IPS-15b (cell line): ENCODE data around the gene TAMM41.

Experiments used
- H3K27me3 ChIP-seq: one replicate; pipeline ENCODE4 v1.6.1; 2013; ENCODE audit warnings: low read length; ENCODE audit not compliant: control insufficient read depth, insufficient read depth
- H3K36me3 ChIP-seq: one replicate; pipeline ENCODE4 v1.6.1; 2013; ENCODE audit warnings: low read length; ENCODE audit not compliant: control insufficient read depth, insufficient read depth
- H3K4me1 ChIP-seq: one replicate; pipeline ENCODE4 v1.6.1; 2013; ENCODE audit warnings: mild to moderate bottlenecking, low read length; ENCODE audit not compliant: control insufficient read depth, insufficient read depth
- H3K4me3 ChIP-seq: one replicate; pipeline ENCODE4 v1.5.1; 2013; ENCODE audit warnings: low read depth, low read length
- H3K9ac ChIP-seq: one replicate; pipeline ENCODE4 v1.6.1; 2013; ENCODE audit warnings: low read depth, mild to moderate bottlenecking, low read length
- H3K9me3 ChIP-seq: one replicate; pipeline ENCODE4 v1.6.1; 2013; ENCODE audit warnings: mild to moderate bottlenecking, low read length; ENCODE audit not compliant: control insufficient read depth, insufficient read depth

The TAMM41 gene

DNA sequence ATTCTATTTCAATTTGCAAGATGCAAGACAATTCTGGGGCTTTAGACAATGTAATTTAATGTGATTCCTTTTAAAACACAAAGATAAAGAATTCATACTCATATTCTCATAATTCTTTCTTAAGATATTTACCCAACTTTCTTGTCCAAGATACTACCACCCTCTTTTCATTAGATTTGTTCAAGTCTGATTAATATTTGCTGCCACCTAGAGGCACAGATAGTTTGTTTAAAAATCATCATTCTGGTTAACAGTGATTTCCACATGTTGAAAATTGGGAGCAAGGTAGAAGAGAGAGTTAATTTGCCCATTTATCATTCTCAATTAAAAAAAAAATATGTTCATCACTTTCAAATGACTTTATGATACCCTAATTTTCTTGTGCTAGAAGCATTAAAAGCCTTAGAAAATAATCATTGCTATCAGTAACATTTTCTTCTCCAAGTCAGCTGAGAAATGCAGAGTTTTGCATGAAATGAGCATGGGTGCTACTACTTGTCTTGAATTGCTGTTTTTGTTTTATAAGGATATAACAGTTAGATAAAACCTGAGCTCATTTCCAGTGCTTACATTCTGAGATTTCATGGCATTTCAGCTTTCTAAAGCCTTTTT, 11.6 kb downstream of the TAMM41 start:
- Histone ChIP-seq H3K9ac (no peak overlapping the region), H3K36me3 (peaks cover 19% of the 10 kb centered on the region), H3K9me3 (no peaks in the 10 kb centered on the region), H3K4me3 (no peak overlapping the region), H3K4me1 (no peaks in the 10 kb centered on the region), H3K27me3 (no peaks in the 10 kb centered on the region)

DNA sequence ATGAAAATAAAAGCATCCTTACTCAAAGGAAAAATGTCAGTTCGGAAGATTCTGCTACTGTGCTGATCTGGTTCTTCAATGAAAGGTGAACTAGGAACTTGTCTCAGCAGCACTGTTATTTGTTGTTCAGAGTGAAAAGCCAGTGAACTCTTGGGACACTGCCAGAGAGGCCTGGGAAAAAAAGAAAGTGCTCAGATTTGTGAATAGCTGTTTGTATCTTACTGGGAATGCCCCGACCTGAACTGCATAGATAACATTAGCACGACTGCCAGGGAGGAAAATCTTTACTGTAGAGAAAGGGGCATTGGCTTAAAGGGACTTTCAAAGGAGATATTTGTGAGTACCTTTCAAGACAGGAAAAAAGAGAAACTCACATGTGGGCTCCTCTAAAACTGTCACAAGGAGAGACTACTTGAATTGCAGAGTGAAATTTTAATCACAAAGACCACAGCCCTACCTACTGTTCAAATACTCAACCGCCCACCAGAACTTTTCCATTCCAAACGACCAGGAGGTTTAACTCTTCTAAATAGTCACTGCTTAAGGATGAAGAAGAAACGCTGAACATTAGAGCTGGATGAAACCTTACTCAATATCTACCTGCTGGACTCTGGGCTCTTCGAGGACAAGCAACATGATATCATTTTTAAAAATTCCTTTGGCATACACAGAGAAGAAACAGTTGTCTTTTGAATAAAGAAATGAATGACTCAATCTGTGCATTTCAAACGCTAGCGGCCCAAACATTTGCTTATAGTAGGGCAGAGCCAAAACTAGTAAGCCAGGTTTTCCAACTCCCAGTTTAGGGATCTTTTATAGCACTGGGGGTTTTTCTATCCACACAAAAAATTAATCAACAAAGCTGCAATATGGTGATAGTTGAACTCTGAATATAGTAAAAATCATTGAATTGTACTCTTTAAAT, 13.4 kb downstream of the TAMM41 start:
- H3K9ac ChIP-seq = no peak overlapping the region
- H3K9me3 ChIP-seq = no peaks in the 10 kb centered on the region
- H3K4me1 ChIP-seq = no peaks in the 10 kb centered on the region
- no peak overlapping the region for H3K4me3 ChIP-seq
- H3K36me3 ChIP-seq = peaks cover 18% of the 10 kb centered on the region
- no peaks in the 10 kb centered on the region for H3K27me3 ChIP-seq

GRCh38 chr3:11829416-11829815, 17.3 kb downstream of the TAMM41 start:
- H3K4me1 ChIP-seq = no peaks in the 10 kb centered on the region
- H3K4me3 ChIP-seq = no peak overlapping the region
- no peaks in the 10 kb centered on the region for H3K27me3 ChIP-seq
- H3K9me3 ChIP-seq = no peaks in the 10 kb centered on the region
- no peak overlapping the region for H3K9ac ChIP-seq
- peaks cover 27% of the 10 kb centered on the region for H3K36me3 ChIP-seq

DNA sequence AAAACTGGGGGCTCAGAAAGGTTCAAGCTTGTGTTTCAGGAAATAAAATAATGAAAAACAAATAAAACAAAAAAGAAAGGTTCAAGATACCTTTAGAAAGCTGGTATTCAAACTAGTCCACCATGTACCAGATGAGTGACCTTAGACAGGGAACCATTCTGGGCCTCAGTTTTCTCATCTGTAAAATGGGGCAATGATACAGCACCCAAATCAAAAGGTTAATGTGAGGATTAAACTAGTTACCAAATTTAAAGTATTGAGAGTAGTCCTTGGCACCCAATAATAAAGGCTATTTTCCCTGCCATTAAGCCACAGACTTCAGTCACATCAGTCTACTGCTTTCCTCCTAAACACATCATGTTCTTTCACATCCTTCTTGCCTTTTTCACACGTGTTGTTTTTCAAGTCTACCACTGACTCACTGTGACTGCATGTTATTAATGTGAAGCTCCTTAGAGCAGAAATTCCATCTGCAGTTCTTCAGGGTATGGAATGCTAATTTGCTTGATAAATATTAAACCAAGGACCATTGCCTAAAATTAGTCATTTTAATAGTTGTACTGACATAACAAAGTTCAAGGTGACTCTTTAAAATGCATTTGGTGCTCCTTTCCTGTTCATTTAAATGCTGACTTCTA, 19.9 kb downstream of the TAMM41 start:
- no peaks in the 10 kb centered on the region for H3K4me1 ChIP-seq
- H3K27me3 ChIP-seq = no peaks in the 10 kb centered on the region
- H3K4me3 ChIP-seq = no peak overlapping the region
- H3K36me3 ChIP-seq = peaks cover 28% of the 10 kb centered on the region
- no peak overlapping the region for H3K9ac ChIP-seq
- H3K9me3 ChIP-seq = no peaks in the 10 kb centered on the region

- H3K4me3 ChIP-seq = no peak overlapping the region
- H3K27me3 ChIP-seq = no peaks in the 10 kb centered on the region
- no peaks in the 10 kb centered on the region for H3K9me3 ChIP-seq
- H3K4me1 ChIP-seq = no peaks in the 10 kb centered on the region
- H3K36me3 ChIP-seq = peaks cover 22% of the 10 kb centered on the region
- H3K9ac ChIP-seq = no peak overlapping the region
Observed at GRCh38 chr3:11825301-11825700, 21.4 kb downstream of the TAMM41 start.

GRCh38 chr3:11820531-11821041, 26.1 kb downstream of the TAMM41 start:
- H3K4me1 ChIP-seq = no peaks in the 10 kb centered on the region
- H3K27me3 ChIP-seq = no peaks in the 10 kb centered on the region
- no peak overlapping the region for H3K9ac ChIP-seq
- H3K4me3 ChIP-seq = no peak overlapping the region
- H3K9me3 ChIP-seq = no peaks in the 10 kb centered on the region
- peaks cover 2% of the 10 kb centered on the region for H3K36me3 ChIP-seq

GRCh38 chr3:11819146-11819689, 27.5 kb downstream of the TAMM41 start:
- Histone ChIP-seq H3K9me3 (no peaks in the 10 kb centered on the region), H3K9ac (no peak overlapping the region), H3K27me3 (no peaks in the 10 kb centered on the region), H3K4me3 (no peak overlapping the region), H3K36me3 (no peaks in the 10 kb centered on the region), H3K4me1 (no peaks in the 10 kb centered on the region)

DNA sequence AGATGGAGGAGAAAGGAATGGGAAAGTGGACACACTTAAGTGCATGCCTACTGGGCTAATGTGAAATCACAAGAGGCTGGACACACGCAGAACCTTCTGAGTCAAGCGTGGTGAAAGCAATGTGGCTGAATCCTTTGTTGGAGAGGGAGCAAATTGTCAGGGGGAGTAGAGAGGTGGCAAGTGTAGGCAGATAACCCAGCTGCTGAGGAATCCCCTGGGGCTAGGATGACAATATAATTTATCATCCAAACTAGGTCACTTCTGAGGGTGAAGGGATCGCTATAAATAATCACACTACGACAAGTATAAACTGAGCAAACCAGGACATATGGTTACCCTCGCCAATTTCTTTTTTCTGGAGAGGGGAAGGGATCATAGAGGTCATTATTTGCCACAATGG, 28.7 kb downstream of the TAMM41 start:
- Histone ChIP-seq H3K36me3 (no peaks in the 10 kb centered on the region), H3K4me3 (no peak overlapping the region), H3K27me3 (no peaks in the 10 kb centered on the region), H3K9me3 (no peaks in the 10 kb centered on the region), H3K9ac (no peak overlapping the region), H3K4me1 (no peaks in the 10 kb centered on the region)

GRCh38 chr3:11815111-11815510, 31.6 kb downstream of the TAMM41 start:
- Histone ChIP-seq H3K36me3 (no peaks in the 10 kb centered on the region), H3K4me3 (no peak overlapping the region), H3K9ac (no peak overlapping the region), H3K27me3 (no peaks in the 10 kb centered on the region), H3K9me3 (no peaks in the 10 kb centered on the region), H3K4me1 (no peaks in the 10 kb centered on the region)

DNA sequence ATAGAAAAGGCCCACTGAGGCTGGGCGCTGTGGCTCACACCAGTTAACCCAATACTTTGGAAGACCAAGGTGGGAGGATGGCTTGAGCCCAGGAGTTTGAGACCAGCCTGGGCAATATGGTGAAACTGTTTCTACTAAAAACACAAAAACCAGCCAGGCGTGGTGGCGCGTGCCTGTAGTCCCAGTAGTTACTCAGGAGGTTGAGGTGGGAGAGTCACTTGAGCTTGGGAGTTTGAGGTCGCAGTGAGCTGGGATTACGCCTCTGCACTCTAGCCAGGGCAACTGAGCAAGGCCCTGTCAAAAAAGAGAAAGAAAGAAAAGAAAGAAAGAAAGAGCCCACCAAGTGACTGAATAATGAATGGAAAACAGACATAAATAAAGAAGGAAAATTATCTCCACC, 32.0 kb downstream of the TAMM41 start:
- H3K36me3 ChIP-seq = no peaks in the 10 kb centered on the region
- no peaks in the 10 kb centered on the region for H3K4me1 ChIP-seq
- H3K4me3 ChIP-seq = no peak overlapping the region
- no peaks in the 10 kb centered on the region for H3K9me3 ChIP-seq
- no peak overlapping the region for H3K9ac ChIP-seq
- no peaks in the 10 kb centered on the region for H3K27me3 ChIP-seq

DNA sequence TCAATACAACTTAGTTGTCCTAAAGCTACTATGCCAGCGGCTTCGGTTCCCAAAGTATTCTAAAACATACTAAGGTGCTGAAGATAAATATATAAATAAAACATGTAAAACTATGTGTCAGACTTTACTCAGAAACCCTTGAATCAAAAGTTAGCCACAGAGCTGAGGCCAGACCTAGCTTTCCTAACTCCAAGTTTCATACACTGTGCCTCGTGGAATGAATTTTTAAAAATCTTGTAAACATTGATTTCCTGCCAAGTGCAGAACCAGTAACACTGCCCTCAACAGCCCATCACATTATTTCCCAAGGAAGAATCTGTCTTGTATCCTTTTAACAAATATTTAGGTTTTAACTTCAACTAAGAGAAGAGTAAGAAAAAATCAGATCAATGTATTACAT, 36.4 kb downstream of the TAMM41 start:
- H3K36me3 ChIP-seq = peaks cover 14% of the 10 kb centered on the region
- H3K9me3 ChIP-seq = no peaks in the 10 kb centered on the region
- H3K4me1 ChIP-seq = no peaks in the 10 kb centered on the region
- H3K27me3 ChIP-seq = no peaks in the 10 kb centered on the region
- no peak overlapping the region for H3K4me3 ChIP-seq
- H3K9ac ChIP-seq = no peak overlapping the region
